Measurements from ENCODE around the gene LDHD. TPM values are rescaled to one million over a fixed set of nuclear protein-coding genes. Genes with fewer than 3 reads are reported as not detected.

Gene LDHD
- total and polyA plus RNA-seq, 10 of the 15 experiments (the other 5 are each of a cell fraction or from before 2014, with no cell fraction given): 0.10 to 0.12 TPM; not detected in 8

DNA sequence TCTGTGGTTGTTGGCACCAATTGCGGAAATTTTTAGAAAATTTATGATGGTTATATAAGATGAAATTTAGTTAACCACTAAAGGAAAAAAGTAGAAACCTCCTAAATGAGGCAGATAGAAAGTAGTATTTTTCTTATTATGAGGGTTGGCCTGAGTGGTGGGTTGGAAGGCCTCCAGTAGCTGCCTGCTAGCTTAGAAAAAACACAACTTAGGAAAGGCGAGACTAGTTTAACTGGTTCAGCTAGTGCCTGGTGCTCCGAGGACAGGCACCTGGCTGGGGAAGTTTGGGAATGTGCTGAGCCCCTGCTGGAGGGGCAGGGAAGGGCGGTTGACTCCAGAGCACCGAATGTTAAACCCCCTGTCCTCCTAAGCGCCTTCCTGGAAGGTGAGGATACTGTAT, 19.9 kb downstream of the LDHD start:
- Histone ChIP-seq H3K36me3 (ENCODE audit: control insufficient read depth in 2 of 2, insufficient read depth in 2 of 2, low read length in 1 of 2) (no peaks in the 10 kb centered on the region), H3K4me2 (ENCODE audit: control insufficient read depth, insufficient read depth) (no peak overlapping the region), H3K9ac (ENCODE audit: control insufficient read depth, insufficient read depth, low read length) (no peak overlapping the region), H3K27me3 (replicated peaks in 1 of 2; ENCODE audit: control insufficient read depth in 2 of 2, insufficient read depth in 2 of 2, low read length in 1 of 2) (no peaks in the 10 kb centered on the region), H3K9me3 (replicated peaks; ENCODE audit: control insufficient read depth, insufficient read depth, low read length) (no peaks in the 10 kb centered on the region), H3K27ac (ENCODE audit: control insufficient read depth, insufficient read depth) (no peak overlapping the region), H4K20me1 (ENCODE audit: control insufficient read depth, insufficient read depth) (no peaks in the 10 kb centered on the region), H3K4me3 (no peak overlapping the region), H3K4me1 (ENCODE audit: control insufficient read depth, insufficient read depth, low read length) (peaks cover 23% of the 10 kb centered on the region), H3K79me2 (ENCODE audit: control insufficient read depth, insufficient read depth, low read length) (no peaks in the 10 kb centered on the region; the same call in 1 of the 2 replicates), H2AFZ (ENCODE audit: control insufficient read depth, low read depth, low read length) (no peak overlapping the region)
- RAD21 ChIA-PET (ENCODE audit: unreplicated experiment): interaction anchor here (1.2 kb wide), 1 partner anchor 98 kb away, joined by 4 read pairs; the partner anchor contains the start of gene ZNRF1
- ATAC-seq (no peak), DNase-seq (ENCODE audit: low read depth, low spot score) (no peak), FAIRE-seq (no peak)
- POLR2A ChIA-PET: no interaction called here
- BruUV-seq (replicated peaks): no TSS peak
- in situ Hi-C loops (cut with MboI): no loop called here
- CTCF ChIA-PET: interaction anchor here (0.7 to 1.4 kb wide), 4 partner anchors 9 to 211 kb away, joined by 3 to 8 read pairs (median 3); no protein-coding TSS in a partner anchor
- TF ChIP-seq ZZZ3 (IDR thresholded peaks at IDR 0.05; ENCODE audit: control insufficient read depth, insufficient read length, low read depth) (no peak), JUNB (IDR thresholded peaks at IDR 0.05) (no peak), CBFB (IDR thresholded peaks at IDR 0.05; ENCODE audit: low read depth) (no peak), SIN3A (IDR thresholded peaks at IDR 0.05; ENCODE audit: low read depth, low read length) (no peak), BCL11A (IDR thresholded peaks at IDR 0.05; ENCODE audit: low read depth, low read length) (no peak), MYC (IDR thresholded peaks at IDR 0.05; ENCODE audit: insufficient read depth, insufficient read length, insufficient replicate concordance, low read length, severe bottlenecking) (no peak), SMC3 (IDR thresholded peaks at IDR 0.05; ENCODE audit: borderline replicate concordance, low read length) (no peak), RUNX3 (IDR thresholded peaks at IDR 0.05; ENCODE audit: low read length) (no peak)
- TF ChIP-seq, protein P1, sequence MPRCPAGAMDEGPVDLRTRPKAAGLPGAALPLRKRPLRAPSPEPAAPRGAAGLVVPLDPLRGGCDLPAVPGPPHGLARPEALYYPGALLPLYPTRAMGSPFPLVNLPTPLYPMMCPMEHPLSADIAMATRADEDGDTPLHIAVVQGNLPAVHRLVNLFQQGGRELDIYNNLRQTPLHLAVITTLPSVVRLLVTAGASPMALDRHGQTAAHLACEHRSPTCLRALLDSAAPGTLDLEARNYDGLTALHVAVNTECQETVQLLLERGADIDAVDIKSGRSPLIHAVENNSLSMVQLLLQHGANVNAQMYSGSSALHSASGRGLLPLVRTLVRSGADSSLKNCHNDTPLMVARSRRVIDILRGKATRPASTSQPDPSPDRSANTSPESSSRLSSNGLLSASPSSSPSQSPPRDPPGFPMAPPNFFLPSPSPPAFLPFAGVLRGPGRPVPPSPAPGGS (IDR thresholded peaks at IDR 0.05; ENCODE audit: borderline replicate concordance, insufficient read depth, low read depth, low read length, poor library complexity, severe bottlenecking): no peak
- TF ChIP-seq, protein P2, sequence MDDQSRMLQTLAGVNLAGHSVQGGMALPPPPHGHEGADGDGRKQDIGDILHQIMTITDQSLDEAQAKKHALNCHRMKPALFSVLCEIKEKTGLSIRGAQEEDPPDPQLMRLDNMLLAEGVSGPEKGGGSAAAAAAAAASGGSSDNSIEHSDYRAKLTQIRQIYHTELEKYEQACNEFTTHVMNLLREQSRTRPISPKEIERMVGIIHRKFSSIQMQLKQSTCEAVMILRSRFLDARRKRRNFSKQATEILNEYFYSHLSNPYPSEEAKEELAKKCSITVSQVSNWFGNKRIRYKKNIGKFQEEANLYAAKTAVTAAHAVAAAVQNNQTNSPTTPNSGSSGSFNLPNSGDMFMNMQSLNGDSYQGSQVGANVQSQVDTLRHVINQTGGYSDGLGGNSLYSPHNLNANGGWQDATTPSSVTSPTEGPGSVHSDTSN (IDR thresholded peaks at IDR 0.05; ENCODE audit: insufficient replicate concordance, low read depth, low read length): no peak
- TF ChIP-seq, protein P3, sequence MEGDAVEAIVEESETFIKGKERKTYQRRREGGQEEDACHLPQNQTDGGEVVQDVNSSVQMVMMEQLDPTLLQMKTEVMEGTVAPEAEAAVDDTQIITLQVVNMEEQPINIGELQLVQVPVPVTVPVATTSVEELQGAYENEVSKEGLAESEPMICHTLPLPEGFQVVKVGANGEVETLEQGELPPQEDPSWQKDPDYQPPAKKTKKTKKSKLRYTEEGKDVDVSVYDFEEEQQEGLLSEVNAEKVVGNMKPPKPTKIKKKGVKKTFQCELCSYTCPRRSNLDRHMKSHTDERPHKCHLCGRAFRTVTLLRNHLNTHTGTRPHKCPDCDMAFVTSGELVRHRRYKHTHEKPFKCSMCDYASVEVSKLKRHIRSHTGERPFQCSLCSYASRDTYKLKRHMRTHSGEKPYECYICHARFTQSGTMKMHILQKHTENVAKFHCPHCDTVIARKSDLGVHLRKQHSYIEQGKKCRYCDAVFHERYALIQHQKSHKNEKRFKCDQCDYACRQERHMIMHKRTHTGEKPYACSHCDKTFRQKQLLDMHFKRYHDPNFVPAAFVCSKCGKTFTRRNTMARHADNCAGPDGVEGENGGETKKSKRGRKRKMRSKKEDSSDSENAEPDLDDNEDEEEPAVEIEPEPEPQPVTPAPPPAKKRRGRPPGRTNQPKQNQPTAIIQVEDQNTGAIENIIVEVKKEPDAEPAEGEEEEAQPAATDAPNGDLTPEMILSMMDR (IDR thresholded peaks at IDR 0.05 in 2 of 3, conservative IDR thresholded peaks at IDR 0.05 in 1 of 3; ENCODE audit: control insufficient read depth in 2 of 3, extremely low read depth in 1 of 3, insufficient read depth in 1 of 3, low read depth in 3 of 3, low read length in 3 of 3): no peak
- TF ChIP-seq, protein P4, sequence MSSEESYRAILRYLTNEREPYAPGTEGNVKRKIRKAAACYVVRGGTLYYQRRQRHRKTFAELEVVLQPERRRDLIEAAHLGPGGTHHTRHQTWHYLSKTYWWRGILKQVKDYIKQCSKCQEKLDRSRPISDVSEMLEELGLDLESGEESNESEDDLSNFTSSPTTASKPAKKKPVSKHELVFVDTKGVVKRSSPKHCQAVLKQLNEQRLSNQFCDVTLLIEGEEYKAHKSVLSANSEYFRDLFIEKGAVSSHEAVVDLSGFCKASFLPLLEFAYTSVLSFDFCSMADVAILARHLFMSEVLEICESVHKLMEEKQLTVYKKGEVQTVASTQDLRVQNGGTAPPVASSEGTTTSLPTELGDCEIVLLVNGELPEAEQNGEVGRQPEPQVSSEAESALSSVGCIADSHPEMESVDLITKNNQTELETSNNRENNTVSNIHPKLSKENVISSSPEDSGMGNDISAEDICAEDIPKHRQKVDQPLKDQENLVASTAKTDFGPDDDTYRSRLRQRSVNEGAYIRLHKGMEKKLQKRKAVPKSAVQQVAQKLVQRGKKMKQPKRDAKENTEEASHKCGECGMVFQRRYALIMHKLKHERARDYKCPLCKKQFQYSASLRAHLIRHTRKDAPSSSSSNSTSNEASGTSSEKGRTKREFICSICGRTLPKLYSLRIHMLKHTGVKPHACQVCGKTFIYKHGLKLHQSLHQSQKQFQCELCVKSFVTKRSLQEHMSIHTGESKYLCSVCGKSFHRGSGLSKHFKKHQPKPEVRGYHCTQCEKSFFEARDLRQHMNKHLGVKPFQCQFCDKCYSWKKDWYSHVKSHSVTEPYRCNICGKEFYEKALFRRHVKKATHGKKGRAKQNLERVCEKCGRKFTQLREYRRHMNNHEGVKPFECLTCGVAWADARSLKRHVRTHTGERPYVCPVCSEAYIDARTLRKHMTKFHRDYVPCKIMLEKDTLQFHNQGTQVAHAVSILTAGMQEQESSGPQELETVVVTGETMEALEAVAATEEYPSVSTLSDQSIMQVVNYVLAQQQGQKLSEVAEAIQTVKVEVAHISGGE (CRISPR knock-in tag; IDR thresholded peaks at IDR 0.05): no peak
- TF ChIP-seq, protein P5, sequence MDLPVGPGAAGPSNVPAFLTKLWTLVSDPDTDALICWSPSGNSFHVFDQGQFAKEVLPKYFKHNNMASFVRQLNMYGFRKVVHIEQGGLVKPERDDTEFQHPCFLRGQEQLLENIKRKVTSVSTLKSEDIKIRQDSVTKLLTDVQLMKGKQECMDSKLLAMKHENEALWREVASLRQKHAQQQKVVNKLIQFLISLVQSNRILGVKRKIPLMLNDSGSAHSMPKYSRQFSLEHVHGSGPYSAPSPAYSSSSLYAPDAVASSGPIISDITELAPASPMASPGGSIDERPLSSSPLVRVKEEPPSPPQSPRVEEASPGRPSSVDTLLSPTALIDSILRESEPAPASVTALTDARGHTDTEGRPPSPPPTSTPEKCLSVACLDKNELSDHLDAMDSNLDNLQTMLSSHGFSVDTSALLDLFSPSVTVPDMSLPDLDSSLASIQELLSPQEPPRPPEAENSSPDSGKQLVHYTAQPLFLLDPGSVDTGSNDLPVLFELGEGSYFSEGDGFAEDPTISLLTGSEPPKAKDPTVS (IDR thresholded peaks at IDR 0.05; ENCODE audit: low read depth, low read length): no peak
- TF ChIP-seq, protein P6, sequence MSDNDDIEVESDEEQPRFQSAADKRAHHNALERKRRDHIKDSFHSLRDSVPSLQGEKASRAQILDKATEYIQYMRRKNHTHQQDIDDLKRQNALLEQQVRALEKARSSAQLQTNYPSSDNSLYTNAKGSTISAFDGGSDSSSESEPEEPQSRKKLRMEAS (IDR thresholded peaks at IDR 0.05; ENCODE audit: low read depth, low read length): no peak
- SMC1A ChIA-PET (ENCODE audit: uncharacterized antibody, unreplicated experiment): interaction anchor here (0.8 to 1.3 kb wide), 2 partner anchors 83 to 234 kb away, joined by 3 to 5 read pairs; no protein-coding TSS in a partner anchor
- intact Hi-C loops (cut with micrococcal nuclease; ENCODE audit: unreplicated experiment): no loop called here
- 83% methylated on average over 6 of the region's 6 CpGs for WGBS (ENCODE audit: insufficient coverage, insufficient replicate concordance, low lambda C conversion rate, missing lambda C conversion rate)
